HepG2 (cell line): ENCODE data around the gene LSM12. TPM values are rescaled to one million over a fixed set of nuclear protein-coding genes. Genes with fewer than 3 reads are reported as not detected.
A peak's percentile ranks its signal among the peaks of the same experiment; 100 is the strongest.

Source experiments
- CBFB ChIP-seq: sonication (generic); formaldehyde crosslinking; IDR thresholded peaks from 2 replicates; pipeline ENCODE4 v1.4.0; 2020; ENCODE audit warnings: missing genetic modification reagents
- CHD2 ChIP-seq: IDR thresholded peaks from 2 replicates; pipeline ENCODE4 v1.6.1; 2011; ENCODE audit warnings: low read depth, low read length, improper control_type of control experiment
- DPF2 ChIP-seq: sonication (generic); formaldehyde crosslinking; IDR thresholded peaks from 2 replicates; pipeline ENCODE4 v1.4.0; 2020; ENCODE audit warnings: mild to moderate bottlenecking, low read depth, missing genetic modification reagents, borderline replicate concordance
- HES4 ChIP-seq: sonication (generic); formaldehyde crosslinking; IDR thresholded peaks from 2 replicates; pipeline ENCODE4 v1.9.0; 2021; ENCODE audit warnings: mild to moderate bottlenecking, missing genetic modification reagents, borderline replicate concordance
- HNRNPLL ChIP-seq: fragments of 200-400 bp; formaldehyde crosslinking; IDR thresholded peaks from 2 replicates; pipeline ENCODE4 v1.6.1; 2017; ENCODE audit warnings: mild to moderate bottlenecking, low read depth, low read length; ENCODE audit not compliant: poor library complexity, severe bottlenecking
- NR1H2 ChIP-seq: sonication (generic); formaldehyde crosslinking; IDR thresholded peaks from 2 replicates; pipeline ENCODE4 v1.8.1; 2022; ENCODE audit warnings: low read depth, missing genetic modification reagents, borderline replicate concordance
- PHF20 ChIP-seq: sonication (generic); formaldehyde crosslinking; IDR thresholded peaks from 2 replicates; pipeline ENCODE4 v1.5.0; 2020; ENCODE audit warnings: mild to moderate bottlenecking, missing genetic modification reagents
- RAD21 ChIP-seq: fragments of 450-650 bp; formaldehyde crosslinking; IDR thresholded peaks from 2 replicates; pipeline ENCODE4 v1.5.0; 2020; ENCODE audit warnings: mild to moderate bottlenecking
- ZNF329 ChIP-seq: sonication (generic); formaldehyde crosslinking; IDR thresholded peaks from 2 replicates; pipeline ENCODE4 v1.9.0; 2021; ENCODE audit warnings: low read depth, mild to moderate bottlenecking, missing genetic modification reagents
- ZNF556 ChIP-seq: sonication (generic); formaldehyde crosslinking; IDR thresholded peaks from 2 replicates; pipeline ENCODE4 v1.4.0; 2020; ENCODE audit warnings: mild to moderate bottlenecking, missing genetic modification reagents, borderline replicate concordance
- ZNF615 ChIP-seq: sonication (generic); formaldehyde crosslinking; IDR thresholded peaks from 2 replicates; pipeline ENCODE4 v1.5.0; 2020; ENCODE audit warnings: mild to moderate bottlenecking, missing genetic modification reagents, borderline replicate concordance
- polyA plus RNA-seq, 8 experiments: library from polyadenylated mRNA; depleted of rRNA in 3 of 8; stranded (reverse) in 7 of 8; unstranded in 1 of 8; fragments of >200 nt; fragmentation: Illumina TruSeq in 4 of 8; extraction: Trizol in 4 of 8; gene quantifications; 2 replicates each; pipeline versions ENCODE4 v1.2.1 to v1.2.3, GENCODE V29; 2011 to 2016; ENCODE audit warnings: low read depth in 4 of 8, missing spikeins in 1 of 8, mixed read lengths in 1 of 8; ENCODE audit not compliant: insufficient read depth in 1 of 8
- total RNA-seq, 5 experiments: library from RNA; depleted of rRNA; stranded (reverse); fragments of >200 nt; fragmentation: Illumina TruSeq; extraction: Trizol; gene quantifications; 2 replicates each; pipeline ENCODE4 v1.2.3, GENCODE V29; 2016; ENCODE audit warnings: low read depth in 1 of 5
- TF ChIP-seq, protein P1 (sequence below): sonication (generic); formaldehyde crosslinking; IDR thresholded peaks from 2 replicates; pipeline ENCODE4 v1.4.0; 2020; ENCODE audit warnings: low read depth, mild to moderate bottlenecking, missing genetic modification reagents
- TF ChIP-seq, protein P2 (sequence below): sonication (generic); formaldehyde crosslinking; IDR thresholded peaks from 2 replicates; pipeline ENCODE4 v1.8.1; 2023; ENCODE audit warnings: mild to moderate bottlenecking, missing genetic modification reagents
- TF ChIP-seq, protein P3 (sequence below): sonication (generic); formaldehyde crosslinking; IDR thresholded peaks from 2 replicates; pipeline ENCODE4; 2020; ENCODE audit warnings: missing genetic modification reagents, mild to moderate bottlenecking, borderline replicate concordance

LSM12 gene
- total and polyA plus RNA-seq, 2 of the 13 experiments (the other 11 are each of a cell fraction or from before 2014, with no cell fraction given): 52.8 to 55.7 TPM

DNA sequence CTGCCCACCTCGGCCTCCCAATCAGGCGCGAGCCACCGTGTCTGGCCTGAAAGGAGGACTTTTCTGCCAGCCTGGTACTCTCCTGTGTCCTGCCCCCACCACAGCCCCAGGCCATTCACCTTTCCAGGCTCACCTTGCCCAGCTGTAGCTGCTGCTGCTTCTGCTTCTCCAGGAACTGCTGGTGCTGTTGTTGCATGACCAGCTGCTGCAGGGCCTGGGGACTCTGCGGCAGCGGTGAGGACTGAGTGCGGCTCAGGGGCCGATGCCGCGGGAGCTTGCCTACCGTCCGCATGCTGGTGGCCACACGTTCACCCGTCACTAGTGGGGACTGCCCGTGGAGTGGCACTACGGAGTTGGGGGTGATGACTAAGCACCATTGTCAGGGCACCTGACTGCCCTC, 21.8 kb upstream of the LSM12 start (continued):
- TF ChIP-seq, protein P1, sequence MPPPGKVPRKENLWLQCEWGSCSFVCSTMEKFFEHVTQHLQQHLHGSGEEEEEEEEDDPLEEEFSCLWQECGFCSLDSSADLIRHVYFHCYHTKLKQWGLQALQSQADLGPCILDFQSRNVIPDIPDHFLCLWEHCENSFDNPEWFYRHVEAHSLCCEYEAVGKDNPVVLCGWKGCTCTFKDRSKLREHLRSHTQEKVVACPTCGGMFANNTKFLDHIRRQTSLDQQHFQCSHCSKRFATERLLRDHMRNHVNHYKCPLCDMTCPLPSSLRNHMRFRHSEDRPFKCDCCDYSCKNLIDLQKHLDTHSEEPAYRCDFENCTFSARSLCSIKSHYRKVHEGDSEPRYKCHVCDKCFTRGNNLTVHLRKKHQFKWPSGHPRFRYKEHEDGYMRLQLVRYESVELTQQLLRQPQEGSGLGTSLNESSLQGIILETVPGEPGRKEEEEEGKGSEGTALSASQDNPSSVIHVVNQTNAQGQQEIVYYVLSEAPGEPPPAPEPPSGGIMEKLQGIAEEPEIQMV: no peak
- TF ChIP-seq, protein P2, sequence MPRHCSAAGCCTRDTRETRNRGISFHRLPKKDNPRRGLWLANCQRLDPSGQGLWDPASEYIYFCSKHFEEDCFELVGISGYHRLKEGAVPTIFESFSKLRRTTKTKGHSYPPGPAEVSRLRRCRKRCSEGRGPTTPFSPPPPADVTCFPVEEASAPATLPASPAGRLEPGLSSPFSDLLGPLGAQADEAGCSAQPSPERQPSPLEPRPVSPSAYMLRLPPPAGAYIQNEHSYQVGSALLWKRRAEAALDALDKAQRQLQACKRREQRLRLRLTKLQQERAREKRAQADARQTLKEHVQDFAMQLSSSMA: no peak
- TF ChIP-seq CHD2 (no peak), PHF20 (CRISPR knock-in tag) (no peak), HNRNPLL (peak; percentile 31), ZNF329 (CRISPR knock-in tag) (no peak), RAD21 (CRISPR knock-in tag) (no peak), ZNF615 (CRISPR knock-in tag) (no peak), HES4 (0 out of 2 replicates have a peak, but pooled peaks have one; percentile 43), CBFB (CRISPR knock-in tag) (no peak), DPF2 (CRISPR knock-in tag) (no peak), ZNF556 (CRISPR knock-in tag) (no peak), NR1H2 (CRISPR knock-in tag) (no peak)
- TF ChIP-seq, protein P3, sequence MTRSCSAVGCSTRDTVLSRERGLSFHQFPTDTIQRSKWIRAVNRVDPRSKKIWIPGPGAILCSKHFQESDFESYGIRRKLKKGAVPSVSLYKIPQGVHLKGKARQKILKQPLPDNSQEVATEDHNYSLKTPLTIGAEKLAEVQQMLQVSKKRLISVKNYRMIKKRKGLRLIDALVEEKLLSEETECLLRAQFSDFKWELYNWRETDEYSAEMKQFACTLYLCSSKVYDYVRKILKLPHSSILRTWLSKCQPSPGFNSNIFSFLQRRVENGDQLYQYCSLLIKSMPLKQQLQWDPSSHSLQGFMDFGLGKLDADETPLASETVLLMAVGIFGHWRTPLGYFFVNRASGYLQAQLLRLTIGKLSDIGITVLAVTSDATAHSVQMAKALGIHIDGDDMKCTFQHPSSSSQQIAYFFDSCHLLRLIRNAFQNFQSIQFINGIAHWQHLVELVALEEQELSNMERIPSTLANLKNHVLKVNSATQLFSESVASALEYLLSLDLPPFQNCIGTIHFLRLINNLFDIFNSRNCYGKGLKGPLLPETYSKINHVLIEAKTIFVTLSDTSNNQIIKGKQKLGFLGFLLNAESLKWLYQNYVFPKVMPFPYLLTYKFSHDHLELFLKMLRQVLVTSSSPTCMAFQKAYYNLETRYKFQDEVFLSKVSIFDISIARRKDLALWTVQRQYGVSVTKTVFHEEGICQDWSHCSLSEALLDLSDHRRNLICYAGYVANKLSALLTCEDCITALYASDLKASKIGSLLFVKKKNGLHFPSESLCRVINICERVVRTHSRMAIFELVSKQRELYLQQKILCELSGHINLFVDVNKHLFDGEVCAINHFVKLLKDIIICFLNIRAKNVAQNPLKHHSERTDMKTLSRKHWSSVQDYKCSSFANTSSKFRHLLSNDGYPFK: no peak
- TF ChIP-seq, all 625 proteins: peak for 3
